RPMI8226 (cell line): Measurements from ENCODE around the gene TEK.
"Not testable (repeated sequence)": the region's sequence is repeated elsewhere in the genome, so short reads cannot be mapped to it uniquely, and the experiment has no call there.

Experiments
- DNase-seq: peaks from one replicate; pipeline ENCODE4 v3.0.0-alpha.2; 2015

TEK gene

DNA sequence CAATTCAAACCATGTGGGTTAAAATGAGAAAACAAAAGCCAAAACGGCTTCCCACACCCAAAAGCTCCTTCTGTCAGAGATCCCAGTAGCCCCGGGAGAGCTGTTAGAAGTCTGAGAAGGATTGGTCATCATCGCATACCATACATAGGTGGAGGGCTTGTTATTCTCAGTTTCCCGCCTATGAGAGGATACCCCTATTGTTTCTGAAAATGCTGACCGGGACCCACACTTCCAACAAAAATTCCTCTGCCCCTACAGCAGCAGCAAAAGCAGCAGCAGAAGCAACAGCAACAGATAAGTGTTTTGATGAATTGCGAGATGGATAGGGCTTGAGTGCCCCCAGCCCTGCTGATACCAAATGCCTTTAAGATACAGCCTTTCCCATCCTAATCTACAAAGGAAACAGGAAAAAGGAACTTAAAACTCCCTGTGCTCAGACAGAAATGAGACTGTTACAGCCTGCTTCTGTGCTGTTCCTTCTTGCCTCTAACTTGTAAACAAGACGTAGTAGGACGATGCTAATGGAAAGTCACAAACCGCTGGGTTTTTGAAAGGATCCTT is at the start of gene TEK:
Gene TEK (plus strand): TSS at position 245 of the 561 bp plus-strand sequence. CDS start 366 bp downstream, outside the sequence.
- DNase-seq = no peak

DNA sequence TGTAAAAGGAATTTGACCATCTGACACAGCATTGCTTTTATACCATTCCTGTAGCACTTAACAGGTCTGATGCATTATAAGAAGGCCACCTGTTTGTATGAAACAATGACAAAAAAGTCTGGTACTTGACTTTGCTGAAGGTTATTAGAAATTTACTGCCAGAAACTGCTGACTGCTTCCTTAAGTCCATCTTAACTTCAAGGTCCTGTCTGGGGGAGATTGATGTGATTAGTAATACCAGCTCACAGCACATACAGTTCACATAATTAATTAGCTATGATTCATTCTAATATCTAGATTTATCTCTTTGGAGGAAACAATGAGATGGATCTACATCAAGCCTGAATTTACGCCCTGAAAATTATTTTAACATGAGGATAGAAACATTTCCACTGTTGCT is 49.6 kb upstream of the TEK start:
- no peak for DNase-seq

DNA sequence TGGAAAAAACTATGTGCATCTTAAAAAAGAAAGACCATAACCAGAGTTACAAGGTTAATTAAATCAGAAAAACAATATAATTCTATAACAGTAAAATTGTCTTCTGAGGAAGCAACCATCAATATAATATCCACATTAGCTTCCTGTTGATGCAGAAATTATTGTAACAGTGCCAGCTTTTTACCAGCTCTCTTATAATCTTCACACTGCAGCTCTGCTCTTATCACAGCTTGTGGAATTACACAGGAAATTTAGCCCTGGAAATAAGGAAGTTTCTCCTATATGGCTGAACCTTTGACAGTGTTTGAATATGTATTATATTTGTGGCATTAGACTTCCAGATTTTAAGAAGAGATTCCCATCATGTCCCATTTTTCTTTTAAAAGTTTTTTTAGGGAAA is 49.1 kb upstream of the TEK start:
- no peak for DNase-seq

DNA sequence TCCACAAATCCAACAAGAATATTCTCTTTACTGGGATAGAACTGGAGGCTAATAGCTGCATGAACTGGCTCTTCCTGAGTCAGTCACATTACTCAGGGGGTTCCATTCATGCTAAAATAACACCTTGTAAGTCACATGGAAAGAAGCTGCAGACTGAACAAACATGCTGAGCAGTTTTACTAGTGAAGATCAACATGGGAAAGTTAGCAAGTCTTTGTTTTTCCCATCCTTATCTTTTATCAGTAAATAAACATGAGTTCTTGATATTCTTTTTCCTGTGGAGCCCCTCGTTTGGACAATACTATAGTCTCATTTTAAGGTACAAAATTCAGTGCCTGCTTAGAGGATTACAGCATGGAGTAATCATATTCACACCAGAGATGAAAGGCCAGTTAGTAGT is 43.7 kb upstream of the TEK start:
- DNase-seq = no peak

DNA sequence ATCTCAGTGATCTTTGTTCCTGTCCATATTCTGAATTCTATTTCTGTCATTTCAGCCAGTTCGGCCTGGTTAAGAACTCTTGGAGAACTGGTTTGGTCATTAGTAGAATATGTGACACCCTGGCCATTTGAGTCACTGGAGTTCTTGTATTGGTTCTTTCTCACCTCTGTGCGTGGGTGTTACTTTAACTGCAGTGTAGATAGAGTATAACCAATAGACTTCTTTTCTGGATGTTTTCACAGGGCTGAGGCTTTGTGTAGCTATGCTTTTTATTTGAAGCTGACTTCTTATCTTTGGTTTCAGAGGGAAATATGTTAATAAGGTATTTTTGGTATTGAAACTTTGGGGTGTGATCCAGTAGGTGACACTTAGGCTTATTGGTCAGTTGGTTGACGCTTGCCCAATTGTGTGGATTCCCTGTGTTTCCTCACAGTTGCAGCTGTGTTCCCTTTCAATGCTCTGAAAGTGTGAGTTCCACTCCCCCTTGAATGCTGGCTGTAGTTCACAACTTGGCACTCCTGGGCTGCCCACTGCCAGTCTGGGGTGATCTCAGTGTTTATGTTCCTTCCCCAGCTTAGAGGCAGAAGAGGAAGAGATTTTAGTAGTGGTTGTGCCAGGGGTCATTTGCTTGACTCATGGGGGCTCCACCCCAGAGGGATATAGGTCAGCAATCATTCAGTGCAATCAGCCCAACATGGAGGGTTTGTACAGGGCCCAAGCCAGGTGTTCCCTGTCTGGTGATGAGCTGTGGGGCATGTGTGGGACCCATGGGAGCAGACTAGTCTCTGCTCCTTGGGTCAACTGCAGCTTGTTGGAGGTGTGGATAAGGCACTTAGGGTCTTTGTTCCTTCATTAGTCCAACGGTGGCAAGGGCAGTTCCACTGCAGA is 34.9 kb upstream of the TEK start:
- DNase-seq = no peak

DNA sequence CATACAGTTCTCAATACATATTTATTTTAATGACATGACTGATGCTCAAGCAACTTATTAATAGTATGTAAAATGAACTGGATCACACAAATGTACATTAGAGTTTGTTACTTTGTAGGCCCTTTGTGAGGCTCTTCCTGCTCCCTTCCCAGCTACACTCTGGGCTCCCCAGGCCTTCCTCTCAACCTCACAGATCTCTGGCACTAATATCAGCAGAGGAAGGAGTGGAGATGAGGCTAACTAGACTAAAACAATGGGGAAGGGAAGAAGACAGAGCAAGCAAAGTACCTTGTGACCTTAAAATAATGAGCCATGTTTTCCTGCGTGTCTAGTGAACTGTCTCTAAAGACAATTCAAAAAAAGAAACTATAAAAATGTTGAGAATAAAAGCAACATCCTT is 30.3 kb upstream of the TEK start:
- no peak for DNase-seq

DNA sequence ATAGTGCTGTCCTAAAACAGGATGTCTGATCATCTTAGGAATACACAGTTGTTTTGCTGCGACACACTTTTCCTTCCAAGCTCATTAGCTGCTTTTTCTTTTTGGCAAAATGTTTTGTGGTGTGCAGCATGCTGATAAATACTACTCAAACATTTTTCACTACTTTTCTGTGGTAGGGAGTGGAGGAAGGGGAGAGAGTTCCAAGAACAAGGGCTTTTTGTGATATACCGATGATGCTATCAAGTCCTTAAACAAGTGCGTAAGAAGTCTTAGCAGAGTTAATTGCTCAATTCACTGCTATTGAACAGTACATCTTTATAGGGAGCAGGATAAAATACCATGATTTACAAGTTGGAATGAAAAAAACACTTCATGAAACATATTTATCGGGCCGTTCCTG is 23.6 kb upstream of the TEK start:
- no peak for DNase-seq

DNA sequence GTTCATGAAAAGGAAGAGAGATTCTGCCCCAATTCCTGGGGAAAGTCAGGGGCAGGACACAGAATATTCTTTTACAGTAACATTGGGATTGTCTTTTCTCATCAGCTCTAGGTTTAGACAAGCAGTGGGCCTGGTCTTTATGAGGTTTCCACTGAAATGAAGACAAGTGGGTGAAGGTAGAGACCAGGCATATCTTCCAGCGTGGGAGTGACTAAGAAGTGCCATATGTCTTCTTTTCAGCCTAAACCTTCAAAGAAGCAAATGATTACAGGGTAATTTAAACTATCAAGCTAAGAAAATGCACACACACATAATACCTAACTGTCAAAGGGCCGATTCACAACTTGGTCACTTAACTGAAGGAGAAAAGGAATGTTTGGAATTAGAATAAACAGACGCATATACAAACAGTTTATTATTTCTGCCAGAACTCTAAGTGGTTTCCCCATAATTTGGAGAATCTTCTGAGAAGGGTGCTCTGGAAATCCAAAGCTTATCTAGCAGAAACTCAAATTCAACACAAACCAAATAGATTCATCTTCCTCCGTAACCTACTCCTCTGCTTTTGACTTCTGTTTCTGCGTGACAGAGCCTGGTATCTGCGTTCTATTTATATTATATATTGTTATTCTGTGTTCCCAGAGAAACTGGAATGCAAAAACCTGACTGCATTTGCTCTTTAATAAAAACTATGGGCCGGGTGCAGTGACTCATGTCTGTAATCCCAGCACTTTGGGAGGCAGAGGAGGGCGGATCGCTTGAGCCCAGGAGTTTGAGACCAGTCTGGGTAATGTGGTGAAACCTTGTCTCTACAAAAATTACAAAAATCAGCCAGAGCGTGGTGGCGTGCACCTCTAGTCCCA is 22.0 kb upstream of the TEK start:
- DNase-seq = no peak

DNA sequence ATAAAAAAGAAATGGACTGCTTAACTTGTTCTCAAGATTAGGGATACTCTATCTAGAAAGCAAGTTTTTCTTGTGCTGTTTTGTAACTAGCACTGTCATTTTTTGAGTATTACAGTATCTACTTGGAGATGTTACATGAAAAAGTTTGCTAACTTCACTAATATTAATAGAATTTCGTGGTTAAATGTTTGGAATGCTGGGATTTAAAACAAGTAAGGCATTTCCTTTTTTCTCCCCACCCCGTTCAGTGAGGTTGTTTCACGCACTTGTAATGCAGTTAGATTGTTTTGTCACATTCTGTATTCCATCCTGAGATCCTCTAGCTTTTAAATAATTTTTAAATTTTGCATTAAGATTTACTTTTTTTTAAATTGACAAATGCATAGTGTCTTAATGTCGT is 20.0 kb upstream of the TEK start:
- DNase-seq = no peak

DNA sequence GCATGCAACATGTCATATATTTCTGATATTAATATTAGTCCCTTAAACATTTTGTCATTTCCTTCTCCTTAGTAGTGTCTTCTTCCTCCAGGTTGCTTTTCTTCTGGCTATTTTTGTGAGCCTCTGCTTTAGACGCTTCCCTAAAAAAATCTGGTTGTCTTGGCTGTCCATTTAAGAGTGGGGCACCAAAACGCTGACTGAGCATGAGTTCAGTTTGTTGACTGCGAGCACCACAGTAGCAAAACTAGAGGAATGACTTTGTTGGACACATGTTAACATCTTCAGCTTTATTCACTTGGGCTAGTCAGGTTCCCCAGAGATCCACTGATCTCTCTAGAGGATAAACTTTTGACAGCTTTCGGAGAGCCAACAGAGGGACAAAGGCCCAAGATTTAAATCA is 19.3 kb upstream of the TEK start:
- no peak for DNase-seq

DNA sequence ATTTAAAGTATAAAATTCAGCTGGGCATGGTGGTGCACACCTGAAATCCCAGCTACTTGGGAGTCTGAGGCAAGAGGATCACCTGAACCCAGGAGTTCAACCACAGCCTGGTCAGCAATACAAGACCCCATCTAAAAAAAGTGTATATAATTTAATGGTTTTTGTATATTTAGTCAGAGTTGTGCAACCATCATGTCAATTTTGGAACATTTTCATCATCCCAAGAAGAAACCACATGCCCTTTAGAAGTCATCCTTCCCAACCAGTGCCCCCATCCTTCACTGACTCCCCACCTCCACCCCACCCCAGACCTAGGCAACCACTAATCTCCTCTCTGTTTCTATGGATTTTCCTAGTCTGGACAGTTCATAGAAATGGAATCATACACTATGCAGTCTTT is 18.8 kb upstream of the TEK start:
- no peak for DNase-seq

DNA sequence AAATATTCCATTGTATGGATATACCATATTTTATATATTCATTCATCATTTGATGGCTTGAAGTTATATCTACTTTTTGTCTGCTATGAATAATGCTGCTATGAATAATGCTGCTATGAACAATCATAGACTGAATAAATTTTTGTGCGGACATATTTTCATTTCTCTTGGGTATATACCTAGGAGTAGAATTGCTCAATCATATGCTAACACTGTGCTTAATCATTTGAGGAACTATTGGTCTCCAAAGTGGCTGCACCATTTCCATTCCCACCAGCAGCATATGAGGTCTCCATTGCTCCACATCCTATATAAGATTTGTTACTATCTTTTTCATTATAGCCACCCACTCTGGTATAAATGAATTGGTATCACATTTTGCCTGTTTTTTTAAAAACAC is 18.3 kb upstream of the TEK start:
- DNase-seq = no peak

DNA sequence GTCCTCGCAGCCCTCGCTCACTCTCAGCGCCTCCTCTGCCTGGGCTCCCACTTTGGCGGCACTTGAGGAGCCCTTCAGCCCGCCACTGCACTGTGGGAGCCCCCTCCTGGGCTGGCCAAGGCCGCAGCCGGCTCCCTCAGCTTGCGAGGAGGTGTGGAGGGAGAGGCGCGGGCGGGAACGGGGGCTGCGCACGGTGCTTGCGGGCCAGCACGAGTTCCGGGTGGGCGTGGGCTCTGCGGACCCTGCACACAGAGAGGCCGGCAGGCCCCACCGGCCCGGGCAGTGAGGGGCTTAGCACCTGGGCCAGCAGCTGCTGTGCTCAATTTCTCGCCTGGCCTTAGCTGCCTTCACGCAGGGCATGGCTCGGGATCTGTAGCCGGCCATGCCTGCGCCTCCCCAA is 16.5 kb upstream of the TEK start:
- DNase-seq = not testable (repeated sequence)

DNA sequence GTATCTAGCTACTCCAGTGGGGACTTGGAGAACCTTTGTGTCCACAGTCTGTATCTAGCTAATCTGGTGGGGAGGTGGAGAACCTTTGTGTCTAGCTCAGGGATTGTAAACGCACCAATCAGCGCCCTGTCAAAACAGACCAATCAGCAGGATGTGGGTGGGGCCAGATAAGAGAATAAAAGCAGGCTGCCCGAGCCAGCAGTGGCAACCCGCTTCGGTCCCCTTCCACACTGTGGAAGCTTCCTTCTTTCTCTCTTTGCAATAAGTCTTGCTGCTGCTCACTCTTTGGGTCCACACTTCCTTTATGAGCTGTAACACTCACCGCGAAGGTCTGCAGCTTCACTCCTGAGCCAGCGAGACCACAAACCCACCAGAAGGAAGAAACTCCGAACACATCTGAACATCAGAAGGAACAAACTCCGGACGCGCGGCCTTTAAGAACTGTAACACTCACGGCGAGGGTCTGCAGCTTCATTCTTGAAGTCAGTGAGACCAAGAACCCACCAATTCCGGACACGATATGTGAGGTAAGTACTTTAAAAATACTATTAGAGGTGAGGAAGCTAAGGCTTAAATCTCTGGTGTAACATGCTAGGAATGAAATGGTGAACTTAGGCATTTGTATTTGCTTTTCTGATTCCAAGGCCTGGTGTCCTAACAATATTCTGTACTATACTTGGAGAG is 15.5 kb upstream of the TEK start:
- not testable (repeated sequence) for DNase-seq

DNA sequence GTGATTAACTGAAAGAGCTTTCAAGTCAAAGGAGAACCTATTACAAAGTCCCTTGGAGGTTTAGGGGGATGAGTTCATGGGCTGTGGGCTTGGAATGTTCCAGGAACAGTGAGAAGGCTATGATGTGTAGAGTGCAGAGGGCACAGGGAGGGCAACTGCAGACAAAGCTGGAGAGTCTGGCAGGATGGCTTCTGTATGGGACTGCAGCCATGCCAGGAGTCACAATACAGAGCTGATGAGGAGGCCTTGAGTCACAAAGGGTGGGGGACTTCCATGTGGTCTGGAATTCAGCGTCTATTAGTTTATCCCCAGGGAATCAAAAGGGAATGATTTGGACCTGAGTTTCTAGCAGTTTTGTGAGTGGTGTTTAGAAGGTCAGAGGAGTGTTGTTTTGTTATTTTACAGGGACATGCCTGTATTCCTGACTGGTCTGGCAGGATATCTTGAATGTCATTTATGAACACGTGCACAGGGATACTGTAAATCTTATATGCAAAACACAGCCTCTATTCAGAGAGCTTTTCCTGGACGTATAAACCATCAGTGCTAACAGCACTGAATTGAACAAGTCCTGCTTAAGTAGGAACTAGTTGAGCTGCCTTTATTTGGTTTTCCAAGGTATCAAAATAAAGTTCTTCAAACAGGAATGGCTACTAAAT is 14.3 kb upstream of the TEK start:
- DNase-seq = no peak

DNA sequence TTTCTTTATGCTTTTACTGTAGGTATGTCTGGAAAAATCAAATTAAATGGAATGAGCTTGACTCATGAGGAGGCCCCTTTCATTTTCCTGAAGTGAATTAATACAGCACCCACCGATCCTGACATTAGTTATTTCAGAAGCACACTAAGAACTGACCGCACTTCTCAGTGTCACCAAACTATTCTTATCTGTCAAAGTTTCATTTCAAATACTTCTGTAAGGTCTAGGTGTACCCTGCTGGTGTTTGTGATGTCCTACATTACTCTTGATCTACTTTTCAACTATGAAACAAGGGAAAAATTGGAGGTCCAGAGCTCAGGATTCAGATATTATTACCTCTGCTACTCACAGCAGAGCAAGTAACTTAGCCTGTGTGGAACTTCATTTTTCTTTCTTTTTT is 1.8 kb upstream of the TEK start:
- no peak for DNase-seq

DNA sequence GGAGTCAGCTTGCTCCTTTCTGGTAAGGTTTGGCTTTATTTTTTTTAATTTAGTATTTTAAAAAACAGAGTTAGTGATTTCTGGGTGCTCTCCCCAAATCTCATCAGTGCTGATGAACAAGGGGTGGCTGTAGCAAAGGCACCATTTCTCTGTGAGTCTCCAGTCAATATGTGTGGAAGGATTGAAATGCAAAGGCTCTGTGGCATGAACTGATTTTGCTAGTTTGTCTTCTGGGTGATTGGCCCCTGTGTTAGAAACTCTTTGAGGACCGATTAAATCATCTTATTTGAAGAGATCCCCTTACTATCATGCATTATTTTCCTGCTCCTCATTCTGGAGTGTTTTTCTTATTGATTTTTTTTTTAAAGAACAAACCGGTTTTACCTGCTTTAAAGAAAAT is 596 bp downstream of the TEK start:
- no peak for DNase-seq

DNA sequence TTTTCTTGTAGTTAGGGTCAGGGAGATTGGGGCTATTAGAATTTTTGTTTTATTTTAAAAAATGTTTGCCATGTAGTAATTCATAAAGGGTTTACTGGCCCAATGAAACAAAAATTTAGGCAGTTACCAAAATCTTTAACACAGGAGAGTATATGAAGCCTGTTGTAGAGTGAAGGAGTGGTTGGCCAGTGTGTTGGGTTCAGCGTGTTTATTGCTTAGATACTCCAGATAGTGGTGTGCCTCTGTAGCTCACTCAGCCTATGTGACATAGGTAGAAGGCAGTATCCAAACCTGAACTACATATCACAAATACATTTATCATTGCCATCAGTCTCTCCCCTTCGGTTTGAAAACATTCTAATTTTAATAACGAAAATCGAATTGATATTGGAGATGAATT is 1.2 kb downstream of the TEK start:
- no peak for DNase-seq

DNA sequence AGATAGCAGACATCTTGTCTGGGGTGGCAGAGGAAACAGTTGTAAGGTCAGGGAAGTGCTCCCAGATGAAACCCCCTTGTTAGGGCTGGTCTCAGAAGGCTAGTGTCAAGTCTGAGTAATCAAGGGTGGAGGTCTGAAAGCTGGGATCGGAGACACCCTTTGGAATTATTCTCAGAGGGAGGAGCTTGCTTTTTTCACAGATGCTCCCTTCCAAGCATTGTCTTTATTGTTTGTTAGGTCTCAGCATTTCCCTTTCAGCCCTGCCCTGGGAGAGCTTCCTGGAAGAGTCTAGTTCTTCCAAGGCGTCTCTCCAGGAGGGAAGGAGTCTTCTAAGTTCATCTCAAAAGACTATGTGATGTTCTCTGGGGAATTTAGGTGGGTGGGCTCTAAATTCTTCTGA is 3.2 kb downstream of the TEK start:
- no peak for DNase-seq

DNA sequence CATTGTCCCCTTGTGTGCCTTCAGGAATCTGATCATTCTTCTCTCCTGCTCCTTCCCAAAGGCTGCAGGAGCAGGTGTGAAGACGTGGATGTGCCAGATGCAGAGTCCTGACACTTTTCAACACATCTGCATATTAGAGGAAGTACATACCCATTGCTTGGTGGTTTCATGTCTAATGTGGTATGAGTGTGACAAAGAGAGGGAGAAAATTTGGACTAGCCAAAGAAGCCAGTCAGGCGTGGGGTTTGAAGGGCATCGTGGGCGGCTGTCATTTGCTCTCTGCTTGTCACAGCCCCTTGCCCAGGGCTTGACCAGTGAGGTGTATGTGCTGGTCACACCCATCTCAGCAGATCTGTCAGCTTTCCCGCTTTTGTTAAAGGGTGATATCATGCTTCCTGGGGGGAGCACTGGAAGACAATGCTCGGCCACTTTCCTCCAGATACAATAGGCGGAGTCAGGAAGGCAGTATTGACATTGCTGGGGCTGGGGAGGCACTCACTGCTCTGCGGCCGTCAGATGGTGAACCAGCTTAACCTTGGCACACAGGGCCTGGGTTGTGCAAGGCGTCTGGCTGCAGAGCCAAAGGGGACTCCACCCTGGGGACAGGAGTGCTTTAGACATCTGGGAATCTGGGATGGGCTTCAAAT is 8.6 kb downstream of the TEK start:
- DNase-seq = no peak

DNA sequence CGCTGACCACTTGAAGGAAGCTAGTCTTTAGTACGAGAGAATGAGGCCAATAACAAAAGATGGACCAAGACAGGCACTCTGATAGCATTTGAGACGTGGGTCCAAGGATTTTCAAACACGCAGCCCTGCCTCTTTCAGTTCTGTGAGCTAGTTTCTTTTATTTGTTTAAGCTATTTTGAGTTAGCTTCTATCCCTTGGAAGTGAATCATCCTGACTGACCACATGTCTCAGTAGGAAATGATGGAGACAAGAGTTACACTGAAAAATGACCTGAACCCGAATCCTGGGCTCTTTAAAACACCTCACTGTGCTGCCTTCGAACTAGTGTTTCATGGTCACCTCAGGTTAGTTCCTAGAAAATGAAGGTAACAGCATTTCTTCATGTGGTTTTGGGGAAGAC is 9.9 kb downstream of the TEK start:
- DNase-seq = no peak

DNA sequence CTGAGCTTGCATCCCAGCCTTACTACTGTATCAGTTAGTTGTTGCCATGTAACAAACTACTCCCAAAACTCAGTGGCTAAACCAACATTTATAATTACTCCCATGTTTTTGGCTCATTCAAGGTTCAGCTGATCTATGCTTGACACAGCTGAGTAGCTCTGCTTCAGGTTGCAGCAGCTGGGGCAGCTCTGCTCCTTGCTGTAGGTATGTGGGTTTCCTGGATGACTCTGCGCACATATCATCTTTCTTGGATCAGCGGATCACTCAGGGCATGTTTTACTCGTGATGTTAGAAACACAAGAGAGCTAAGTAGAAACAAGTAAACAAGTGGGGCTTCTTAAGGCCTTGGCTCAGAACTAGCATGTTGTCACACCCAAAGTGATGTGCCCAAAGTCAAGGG is 15.1 kb downstream of the TEK start:
- DNase-seq = no peak
